ENCODE measurements around the gene GCSH.
"Not testable (repeated sequence)": the region's sequence is repeated elsewhere in the genome, so short reads cannot be mapped to it uniquely, and the experiment has no call there.

The GCSH gene

DNA sequence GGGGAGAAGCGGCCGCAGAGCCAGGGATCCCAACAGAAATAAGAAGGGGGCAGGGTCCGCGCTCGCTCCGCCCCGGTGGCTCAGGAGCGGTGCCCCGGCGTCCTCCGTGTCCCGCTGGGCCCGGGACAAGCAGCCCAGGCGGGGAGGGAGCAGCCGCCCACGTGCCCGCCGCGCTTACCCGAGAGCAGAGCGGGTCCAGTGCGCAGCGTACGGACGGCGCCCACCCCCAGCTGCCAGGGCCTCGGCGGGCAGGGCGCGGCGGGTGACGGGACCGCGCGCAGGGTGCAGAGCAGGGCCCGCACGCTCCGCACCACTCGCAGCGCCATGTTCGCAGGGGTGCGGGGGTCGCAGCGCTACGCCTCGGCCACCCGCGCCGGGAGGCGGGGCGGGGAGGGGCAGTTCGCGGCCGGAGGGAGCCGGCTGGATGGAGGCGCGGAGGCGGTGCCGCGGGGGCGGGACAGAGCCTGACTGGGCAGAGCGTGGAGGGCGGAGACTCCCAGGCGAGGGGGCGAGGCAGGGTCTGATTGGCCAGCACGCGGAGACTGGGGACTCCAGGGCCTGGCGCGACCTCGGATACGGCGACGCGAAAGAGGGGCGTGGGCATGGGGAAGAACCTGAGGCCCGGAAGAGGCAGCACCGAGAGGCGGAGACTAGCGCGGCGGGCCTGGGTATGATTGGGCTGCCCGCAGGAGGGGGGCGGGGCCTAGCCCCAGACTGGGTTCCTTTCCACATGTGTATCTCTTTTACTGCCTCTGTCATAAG lies at the start of gene GCSH:
Gene GCSH (minus strand): TSS at position 443 of the 762 bp plus-strand sequence. CDS start 117 bp downstream, at position 326.
- DNase-seq (ENCODE audit: low read depth): peak; percentile 94

DNA sequence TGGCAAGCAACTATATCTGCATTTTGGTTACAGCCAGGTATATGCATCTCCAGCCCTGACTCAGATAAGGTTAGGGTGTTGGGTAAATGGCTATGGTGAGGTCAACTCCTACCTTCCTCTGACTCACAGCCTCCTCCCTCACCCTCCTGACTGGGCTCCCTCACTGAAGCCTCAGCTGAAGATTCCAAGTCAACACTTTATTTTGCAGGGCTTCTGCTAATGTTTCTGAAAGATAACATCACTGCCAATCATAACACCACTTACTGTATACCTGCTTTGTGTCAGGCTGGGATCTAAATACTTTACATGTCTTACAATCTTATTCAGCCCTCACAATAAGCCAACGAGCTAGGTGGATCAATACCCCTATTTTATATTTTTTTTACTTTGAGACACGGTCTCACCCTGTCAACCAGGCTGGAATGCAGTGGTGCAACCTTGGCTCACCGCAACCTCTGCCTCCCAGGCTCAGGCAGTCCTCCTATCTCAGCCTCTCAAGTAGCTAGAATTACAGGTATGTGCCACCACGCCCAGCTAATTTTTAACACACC lies 47.8 kb upstream of the GCSH start:
- DNase-seq (ENCODE audit: low read depth): no peak

DNA sequence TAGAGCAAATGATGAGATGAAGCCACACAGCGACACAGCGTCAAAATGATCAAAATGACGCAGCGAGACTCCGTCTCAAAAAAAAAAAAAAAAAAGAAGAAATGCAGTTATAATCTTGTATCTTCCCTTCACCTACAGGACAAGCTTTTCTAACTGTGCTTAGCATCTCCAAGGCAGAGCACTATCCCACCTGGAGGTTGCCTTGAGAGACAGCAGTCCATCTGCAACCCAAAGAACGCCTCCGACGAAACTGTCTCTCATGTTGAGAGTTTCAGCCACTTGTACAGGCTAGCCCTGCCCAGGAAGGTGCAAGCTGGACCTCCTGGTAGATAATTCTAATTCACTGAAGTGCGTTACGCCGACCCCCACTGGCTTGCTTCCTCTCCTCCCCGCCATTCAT lies 46.7 kb upstream of the GCSH start:
- no peak for DNase-seq (ENCODE audit: low read depth)

DNA sequence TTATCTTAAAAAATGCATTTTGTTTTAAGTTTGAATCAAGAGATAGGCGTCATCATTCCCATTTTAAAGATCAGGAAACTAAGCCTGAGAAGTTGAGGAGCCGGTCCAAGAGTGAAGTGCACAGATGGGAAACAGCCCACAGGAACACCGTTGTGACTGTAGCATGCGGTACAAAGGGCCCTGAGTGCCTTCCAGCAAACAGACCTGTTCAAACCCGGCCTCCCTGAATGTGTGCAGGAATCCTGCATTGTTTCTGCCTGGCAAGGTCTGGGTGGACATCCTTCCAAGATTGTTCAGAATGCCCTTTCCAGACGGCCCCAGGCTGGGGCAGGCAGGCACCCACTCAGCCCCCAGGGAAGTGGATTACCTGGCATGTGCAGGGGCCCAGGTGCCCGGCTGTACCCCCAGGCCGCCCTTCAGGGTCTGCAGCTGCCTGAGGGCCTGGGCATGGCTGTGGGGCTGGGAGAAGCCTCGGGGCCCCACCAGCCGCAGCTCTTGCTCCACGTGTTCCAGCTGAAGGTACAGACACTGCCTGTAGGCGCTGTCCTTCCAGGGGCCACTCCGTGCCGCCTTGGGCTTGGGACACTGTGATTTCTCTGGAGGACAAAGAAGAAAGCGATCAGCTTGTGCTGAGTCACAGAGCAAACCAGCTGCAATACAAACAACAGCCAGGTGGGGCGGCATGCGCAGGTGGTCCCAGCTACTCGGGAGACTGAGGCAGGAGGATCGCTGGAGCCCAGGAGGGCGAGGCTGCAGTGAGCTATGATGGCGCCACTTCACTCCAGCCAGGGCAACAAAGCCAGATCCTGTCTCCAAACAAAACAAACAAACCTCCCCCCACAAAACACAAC lies 45.0 kb upstream of the GCSH start:
- DNase-seq (ENCODE audit: low read depth): no peak

DNA sequence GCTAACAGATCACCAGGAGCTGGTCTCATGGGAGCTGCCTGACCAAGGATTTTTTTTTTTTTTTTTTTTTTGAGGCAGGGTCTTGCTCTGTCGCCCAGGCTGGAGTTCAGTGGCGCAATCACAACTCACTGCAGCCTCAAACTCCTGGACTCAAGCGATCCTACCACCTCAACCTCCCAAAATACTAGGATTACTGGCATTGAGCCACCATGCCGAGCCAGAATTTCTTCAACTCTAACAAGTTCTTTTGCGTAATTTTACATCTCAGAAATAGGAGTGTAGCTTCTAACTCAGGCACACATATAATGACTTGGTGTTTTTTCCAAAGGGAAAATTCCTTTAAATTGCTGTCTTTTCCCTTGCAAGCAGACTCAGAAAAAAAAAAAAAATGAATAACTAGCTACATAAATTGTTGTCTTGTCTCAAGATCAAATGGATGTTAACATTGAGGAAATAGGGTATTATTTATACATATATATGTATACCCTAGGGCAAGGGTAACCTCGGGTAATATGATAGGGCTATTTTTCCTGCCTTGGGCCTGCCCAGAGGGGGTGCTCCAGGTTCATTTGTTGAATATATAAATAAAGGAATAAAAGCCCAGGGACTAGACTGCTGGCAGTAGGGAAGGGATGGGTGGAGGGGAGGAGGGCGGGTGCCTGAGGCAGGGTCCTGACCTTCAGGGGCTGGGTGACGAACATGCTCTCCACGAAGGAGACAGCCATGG lies 42.8 kb upstream of the GCSH start:
- no peak for DNase-seq (ENCODE audit: low read depth)

DNA sequence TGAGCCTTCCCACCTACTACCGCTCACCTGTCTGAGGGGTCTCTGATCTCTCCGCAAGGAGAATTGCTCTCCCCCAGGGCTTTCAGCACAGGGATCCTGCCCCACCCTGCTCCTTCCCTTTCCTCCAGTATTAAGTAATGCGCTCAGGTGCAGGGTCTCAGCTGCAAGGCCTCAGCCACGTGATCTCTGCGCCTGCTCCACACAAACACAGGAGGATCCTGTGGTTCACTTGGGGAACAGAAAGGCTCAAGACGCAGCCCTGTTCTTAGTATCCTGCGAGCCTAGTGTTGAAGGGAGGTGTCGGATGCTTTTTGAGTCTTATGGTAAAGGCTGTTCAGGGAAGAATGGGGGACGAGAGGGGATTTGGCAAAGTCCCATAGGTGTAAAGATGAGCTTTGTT lies 41.6 kb upstream of the GCSH start:
- DNase-seq (ENCODE audit: low read depth): no peak

DNA sequence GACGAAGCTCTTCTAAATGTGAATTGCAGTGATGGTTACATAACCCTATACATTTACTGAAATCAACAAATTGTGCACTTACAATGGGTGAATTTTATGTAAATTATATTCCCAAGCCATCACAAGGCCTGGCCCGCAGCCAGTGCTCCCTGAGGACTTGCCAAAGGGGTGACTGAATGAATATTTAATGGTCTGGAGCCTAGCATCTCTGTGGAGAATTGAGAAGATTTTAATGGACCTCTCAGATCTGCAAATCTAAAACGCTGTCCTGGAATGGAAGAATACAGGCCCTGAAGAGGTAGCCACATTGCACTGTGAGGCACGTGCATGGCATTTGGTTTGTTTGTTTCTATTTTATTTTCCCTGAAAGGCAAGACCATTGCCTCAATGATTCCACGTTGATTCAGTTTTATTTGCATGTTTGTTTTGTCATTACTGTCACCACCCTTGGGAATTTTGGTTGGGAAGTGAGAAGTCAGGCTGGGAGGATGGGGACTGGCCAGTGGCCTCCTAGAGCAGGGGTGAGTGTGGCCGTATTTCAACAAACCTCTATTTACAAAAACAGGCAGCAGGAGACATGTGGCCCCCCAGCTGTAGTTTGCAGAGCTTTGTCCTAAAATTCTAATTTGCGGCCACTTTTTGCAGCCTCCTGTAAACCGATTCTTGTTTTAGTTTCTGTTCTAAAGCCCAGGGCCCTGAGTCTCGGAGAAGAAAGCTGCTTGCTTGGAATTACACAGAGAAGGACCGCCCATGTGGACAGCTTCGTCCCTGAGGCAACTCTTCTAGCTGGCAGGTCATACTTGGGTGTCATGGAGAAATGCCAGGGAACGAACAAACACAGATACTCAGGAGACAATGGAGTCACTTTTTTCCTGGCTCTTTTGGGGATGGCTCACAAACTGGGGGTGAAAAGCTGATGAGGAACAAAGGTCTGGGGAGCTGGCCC lies 40.5 kb upstream of the GCSH start:
- no peak for DNase-seq (ENCODE audit: low read depth)

DNA sequence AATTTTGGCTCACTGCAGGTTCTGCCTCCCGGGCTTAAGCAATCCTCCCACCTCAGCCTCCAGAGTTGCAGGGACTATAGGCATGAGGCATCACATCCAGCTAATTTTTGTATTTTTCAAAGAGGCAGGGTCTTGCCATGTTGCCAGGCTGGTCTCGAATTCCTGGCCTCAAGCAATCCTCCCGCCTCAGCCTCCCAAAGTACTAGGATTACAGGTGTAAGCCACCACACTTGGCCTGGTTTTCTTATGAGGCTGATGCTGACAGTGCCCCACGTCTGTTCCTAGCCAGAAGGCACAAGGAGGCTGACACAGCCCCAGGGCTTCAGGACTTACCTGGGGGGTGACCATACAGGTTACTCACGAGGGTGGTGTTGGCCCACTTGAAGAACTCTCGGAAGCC lies 33.9 kb upstream of the GCSH start:
- no peak for DNase-seq (ENCODE audit: low read depth)

DNA sequence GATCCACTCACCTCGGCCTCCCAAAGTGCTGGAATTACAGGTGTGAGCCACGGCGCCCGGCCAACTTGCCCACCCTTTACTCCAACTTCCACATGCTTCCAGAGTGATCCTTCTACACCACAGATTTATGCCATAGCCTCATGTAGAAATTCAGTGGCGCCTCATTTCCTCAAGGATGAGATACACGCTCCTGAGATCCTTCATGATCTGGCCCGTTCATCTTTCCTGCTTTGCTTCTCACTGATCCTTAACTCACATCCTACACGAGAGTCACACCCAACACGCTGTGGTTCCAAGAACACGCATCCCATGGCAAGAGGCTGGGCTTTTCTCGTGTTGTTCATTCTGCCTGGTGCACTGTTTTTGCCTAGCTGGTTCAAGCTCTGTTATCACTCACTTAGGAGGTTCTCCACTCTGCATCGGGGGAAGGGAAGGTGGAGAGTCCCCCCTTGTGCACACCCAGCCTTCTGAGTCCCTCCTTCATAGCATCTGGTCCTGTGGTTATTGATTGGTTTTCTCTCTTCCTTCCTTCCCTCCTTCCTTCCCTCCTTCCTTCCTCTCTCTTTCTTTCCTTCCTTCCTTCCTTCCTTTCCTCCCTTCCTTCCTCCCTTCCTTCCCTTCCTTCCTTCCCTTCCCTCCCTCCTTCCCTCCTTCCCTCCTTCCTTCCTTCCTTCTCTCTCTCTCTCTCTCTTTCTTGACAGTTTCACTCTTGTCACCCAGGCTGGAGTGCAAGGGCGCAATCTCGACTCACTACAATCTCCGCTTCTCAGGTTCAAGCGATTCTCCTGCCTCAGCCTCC lies 32.7 kb upstream of the GCSH start:
- no peak for DNase-seq (ENCODE audit: low read depth)

DNA sequence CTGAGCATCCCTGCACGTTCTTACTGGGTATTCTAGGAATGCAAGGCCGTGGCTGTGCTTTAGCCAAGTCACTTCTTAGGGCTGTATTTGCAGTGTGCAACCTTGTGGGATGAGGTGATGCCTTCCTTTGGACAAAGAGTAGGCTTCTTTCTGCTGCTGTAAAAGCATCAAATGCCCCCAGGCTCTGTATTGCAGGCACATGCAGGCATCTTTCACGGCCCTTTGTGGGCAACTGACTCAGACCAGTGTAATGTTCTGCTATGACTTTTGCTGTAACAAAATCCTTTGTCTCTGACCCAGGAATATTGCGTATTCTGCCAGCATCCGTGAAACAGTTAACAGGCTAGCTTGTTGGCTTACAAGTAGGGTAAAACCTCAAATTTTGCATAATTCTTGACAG lies 30.9 kb upstream of the GCSH start:
- DNase-seq (ENCODE audit: low read depth): no peak

DNA sequence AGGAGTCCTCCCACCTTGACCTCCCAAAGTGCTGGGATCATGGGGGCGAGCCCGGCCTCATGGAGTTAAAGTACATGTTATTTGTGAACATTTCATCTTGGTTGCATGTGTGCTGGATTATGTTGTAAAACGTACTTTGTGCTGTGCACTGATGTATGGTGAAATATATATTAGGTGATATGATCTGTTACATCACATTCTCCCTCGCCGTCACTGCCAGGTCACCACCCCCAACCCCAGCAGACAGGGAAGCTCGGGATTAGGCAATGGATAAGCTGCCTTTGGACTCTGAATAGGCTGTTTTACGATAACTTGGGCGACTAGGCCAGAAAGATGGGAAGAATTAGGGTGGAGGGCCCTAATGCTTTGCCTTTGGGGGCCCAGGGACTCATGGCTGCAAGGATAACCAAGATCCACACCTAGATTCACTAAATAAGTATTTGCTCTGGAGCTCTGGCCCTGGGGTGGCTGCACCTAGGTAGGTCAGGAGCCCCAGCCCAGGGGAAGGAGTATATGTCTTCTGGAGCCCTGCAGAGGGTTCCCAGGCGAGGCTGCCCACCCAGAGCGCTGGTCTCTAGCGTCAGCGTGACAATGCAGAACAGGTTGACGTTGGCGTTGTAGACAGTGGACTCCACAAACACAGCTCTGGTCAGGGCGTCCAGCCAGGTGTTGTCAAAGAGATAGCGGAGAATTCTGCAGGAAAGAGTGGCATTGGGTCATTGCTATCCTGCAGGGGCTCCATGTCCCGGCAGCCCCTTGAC lies 27.1 kb upstream of the GCSH start:
- no peak for DNase-seq (ENCODE audit: low read depth)

DNA sequence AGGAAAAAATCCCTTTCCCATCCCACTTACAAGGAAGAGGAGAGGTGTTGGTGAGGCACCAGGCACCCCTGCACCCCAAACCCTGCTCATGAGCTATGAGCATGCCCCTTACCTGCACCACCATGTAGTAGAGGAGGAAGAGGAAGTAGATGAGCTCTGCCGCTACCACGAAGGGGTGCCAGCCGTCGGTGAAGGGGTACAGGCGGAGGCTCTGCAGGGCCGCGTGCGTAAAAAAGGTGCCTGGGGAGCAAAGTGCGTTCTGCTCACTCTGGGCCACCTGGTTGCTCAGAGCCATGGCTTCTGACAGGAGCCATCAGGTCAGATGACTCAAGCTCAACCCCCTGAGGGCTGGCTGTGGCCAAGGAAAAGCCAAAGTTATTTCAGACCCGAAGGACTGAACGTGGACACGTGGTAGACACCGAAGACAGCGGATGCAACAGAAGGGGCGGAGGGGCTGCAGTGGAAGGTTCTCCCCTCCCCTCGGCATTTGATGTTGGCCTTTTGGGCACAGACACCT lies 25.3 kb upstream of the GCSH start:
- DNase-seq (ENCODE audit: low read depth): no peak

DNA sequence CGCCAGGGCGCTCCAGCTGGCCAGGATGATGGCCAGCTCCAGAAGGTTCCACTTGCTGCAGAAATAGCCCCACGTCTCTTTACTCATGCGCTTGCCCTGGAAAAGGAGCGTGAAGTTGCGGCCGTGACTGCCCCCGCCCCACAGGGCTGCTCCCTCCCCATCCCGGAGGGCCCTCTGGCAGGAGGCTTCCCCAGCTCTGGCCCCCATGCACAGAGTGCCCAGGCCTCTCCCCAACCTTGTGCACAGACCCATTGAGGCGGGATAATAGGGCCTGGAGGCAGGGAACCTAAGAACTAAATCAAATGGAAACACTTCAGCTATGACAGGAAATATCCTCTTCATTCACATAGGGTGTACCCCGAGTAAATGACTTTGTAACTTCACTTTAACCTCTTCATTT lies 21.2 kb upstream of the GCSH start:
- no peak for DNase-seq (ENCODE audit: low read depth)

DNA sequence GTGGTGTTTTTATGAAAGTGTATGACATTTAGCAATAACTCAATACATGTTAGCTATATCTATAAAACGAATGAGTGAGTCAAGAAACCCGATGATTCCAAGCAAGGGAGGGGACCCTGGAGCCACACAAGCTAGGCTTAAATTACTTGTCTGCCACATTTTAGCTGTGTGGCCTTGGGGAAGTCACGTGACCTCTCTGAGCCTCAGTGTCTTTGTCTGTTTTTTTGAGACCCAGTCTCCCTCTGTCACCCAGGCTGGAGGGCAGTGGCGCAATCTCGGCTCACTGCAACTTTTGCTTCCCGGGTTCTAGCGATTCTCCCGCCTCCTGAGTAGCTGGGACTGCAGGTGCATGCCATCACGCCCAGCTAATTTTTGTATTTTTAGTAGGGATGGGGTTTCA lies 20.1 kb upstream of the GCSH start:
- DNase-seq (ENCODE audit: low read depth): no peak

DNA sequence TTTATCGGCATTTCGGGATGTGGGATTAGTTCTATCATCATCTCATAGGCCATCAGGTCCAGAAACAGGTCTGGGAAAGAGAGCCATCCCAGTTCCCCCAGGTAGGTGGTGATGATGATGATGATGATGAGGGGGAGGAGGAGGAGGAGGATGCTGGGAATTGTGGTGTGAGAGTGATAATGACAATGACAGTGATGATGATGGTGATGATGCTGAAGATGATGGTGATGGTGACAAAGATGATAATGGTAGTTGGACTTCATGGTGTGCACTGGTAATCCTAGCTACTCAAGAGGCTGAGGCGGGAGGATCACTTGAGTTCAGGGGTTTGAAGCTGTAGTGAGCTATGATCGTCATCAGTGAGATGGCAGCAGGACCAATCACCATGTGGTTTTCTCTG lies 16.3 kb upstream of the GCSH start:
- DNase-seq (ENCODE audit: low read depth): no peak

DNA sequence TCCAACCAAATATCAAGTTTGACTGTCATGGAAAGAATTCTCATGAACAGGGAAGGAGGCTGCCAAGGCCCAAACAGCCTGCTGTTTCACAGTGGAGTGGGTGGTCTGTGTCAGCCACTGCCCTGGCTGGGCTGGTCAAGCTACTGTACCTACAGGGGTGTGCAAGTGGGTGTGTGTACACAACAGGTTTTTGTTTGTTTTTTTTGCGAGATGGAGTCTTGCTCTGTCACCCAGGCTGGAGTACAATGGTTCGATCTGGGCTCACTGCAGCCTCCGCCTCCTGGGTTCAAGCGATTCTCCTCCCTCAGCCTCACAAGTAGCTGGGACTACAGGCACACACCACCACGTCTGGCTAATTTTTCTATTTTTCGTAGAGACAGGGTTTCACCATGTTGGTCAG lies 13.1 kb upstream of the GCSH start:
- DNase-seq (ENCODE audit: low read depth): not testable (repeated sequence)

DNA sequence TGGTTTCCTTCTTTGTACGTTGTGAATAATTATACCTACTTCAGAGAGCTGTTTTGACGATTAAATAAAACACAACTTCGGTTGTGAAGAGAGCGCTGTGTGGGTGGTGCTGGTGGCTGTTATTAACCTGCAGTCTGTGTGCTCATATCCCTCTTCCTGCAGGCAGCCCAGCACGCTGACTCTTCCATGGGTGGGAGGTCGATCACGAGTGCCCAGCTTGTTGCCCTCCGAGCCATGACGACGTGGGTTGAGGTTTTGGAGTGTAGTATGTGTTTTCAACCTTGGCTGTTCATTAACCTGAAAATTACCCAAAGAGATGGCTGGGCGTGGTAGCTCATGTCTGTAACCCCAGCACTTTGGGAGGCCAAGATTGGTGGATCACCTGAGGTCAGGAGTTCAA lies 11.3 kb upstream of the GCSH start:
- DNase-seq (ENCODE audit: low read depth): no peak

DNA sequence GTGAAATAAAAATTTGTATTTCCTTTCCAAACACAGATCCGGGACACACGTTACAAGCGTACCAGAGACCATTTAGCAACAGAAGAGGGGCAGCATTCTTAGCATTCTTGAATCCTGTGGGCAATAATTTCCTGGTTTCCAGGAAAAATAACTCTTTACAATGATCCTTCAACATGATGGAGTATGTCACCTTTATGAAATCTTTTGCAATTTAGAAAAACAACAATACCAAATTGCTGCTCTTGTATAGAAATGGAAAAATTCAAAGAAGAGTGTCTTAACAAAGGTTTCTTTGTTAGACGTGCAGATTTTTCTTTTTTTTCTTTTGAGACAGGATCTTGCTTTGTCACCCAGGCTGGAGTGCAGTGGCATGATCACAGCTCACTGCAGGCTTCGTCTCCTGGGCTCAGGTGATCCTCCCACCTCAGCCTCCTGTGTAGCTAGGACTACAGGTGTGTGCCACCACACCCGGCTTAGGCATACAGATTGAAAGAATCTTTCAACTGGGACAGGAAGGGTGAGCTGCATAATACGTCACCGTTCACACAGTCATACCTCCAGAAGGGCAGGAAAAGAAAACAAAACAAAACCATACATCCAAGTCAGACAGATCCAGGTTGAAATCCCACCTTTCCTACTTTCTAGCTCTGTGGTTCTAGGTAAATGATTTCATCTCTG lies 10.8 kb upstream of the GCSH start:
- no peak for DNase-seq (ENCODE audit: low read depth)

DNA sequence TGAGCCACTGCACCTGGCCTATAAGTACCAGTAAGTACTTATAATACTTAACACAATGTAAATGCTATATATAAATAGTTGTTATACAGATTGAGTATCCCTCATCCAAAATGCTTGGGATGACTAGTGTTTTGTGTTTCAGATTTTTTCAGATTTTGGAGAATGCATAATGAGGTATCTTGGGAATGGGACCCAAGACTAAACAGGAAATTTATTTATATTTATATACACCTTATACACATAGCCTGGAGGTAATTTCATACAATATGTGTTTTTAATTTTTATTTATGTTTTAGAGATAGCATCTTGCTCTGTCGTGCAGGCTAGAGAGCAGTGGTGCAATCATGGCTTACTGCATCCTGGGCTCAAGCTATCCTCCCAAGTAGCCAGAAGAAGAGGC lies 9.8 kb upstream of the GCSH start:
- DNase-seq (ENCODE audit: low read depth): no peak
